SU-DHL-6 (cell line): ENCODE results near the gene ASTN2.

Experiments
- EZH2phosphoT487 ChIP-seq: fragments of 200-600 bp; sonication (generic), shearing (Covaris generic); conservative IDR thresholded peaks from 2 replicates; pipeline ENCODE4 v1.6.1; 2018; ENCODE audit warnings: mild to moderate bottlenecking, antibody characterized with exemption, low read length, moderate library complexity, mixed read lengths
- TF ChIP-seq, protein P1 (sequence below): fragments of 200-600 bp; sonication (generic); IDR thresholded peaks from one replicate; pipeline ENCODE4 v1.5.1; 2017; ENCODE audit warnings: antibody characterized with exemption, mild to moderate bottlenecking, low read length, moderate library complexity; ENCODE audit not compliant: insufficient read depth, poor library complexity, severe bottlenecking

DNA sequence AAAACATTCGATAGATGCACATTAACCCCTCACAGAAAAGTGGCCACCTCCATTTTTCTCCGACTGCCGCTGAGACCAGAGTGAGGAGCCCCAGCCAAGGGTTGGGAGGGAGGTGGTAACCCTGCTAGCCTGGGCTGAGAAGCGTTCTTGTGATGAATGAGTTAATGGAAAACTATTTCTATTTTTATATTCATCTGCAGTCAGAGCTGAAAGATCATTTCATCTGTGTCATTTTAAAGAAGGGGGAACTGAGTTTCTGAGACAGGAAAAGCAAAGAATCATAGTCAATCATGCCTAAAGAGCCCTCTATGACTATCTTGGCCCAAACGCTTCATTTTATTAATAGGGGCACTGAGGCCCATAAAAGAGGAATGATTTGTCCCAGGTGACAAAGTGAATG lies 1031.7 kb downstream of the ASTN2 start:
- TF ChIP-seq, protein P1, sequence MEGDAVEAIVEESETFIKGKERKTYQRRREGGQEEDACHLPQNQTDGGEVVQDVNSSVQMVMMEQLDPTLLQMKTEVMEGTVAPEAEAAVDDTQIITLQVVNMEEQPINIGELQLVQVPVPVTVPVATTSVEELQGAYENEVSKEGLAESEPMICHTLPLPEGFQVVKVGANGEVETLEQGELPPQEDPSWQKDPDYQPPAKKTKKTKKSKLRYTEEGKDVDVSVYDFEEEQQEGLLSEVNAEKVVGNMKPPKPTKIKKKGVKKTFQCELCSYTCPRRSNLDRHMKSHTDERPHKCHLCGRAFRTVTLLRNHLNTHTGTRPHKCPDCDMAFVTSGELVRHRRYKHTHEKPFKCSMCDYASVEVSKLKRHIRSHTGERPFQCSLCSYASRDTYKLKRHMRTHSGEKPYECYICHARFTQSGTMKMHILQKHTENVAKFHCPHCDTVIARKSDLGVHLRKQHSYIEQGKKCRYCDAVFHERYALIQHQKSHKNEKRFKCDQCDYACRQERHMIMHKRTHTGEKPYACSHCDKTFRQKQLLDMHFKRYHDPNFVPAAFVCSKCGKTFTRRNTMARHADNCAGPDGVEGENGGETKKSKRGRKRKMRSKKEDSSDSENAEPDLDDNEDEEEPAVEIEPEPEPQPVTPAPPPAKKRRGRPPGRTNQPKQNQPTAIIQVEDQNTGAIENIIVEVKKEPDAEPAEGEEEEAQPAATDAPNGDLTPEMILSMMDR = no peak
- TF ChIP-seq EZH2phosphoT487 = no peak
